ENCODE measurements around the gene EPG5. TPM values are rescaled to one million over a fixed set of nuclear protein-coding genes. Genes with fewer than 3 reads are reported as not detected.

The EPG5 gene
- total RNA-seq, 2 experiments from 2014 or later: 14.7 TPM

Other genes starting within 250 kb of the EPG5 start
- 1 to 10 TPM; 2.5 to 4.1 TPM for gene SLC14A1, start 243.1 kb downstream of the EPG5 start, total RNA-seq
- not detected for gene SIGLEC15, start 141.7 kb downstream of the EPG5 start, total RNA-seq
- 10 to 100 TPM; 33.0 to 33.9 TPM for gene PSTPIP2, start 104.9 kb upstream of the EPG5 start, total RNA-seq
- gene ATP5F1A, start 131.0 kb upstream of the EPG5 start, total RNA-seq: 100 to 1,000 TPM; 485 to 505 TPM
- 10 to 100 TPM; 55.2 to 59.2 TPM for gene HAUS1, start 137.1 kb upstream of the EPG5 start, total RNA-seq